Cardiac fibroblast (primary cell): ENCODE measurements around the gene MYT1.
"Not testable (repeated sequence)": the region's sequence is repeated elsewhere in the genome, so short reads cannot be mapped to it uniquely, and the experiment has no call there.

ENCODE experiments used
- DNase-seq, 2 donors: peaks; one replicate each; pipeline versions ENCODE4 v3.0.0 to v3.0.0-alpha.2; 2010; ENCODE audit warnings: low read depth in 2 of 2
- H3K4me3 ChIP-seq, 2 donors: replicated peaks in 1 of 2; 1 replicate in 1 of 2; 2 replicates in 1 of 2; pipeline ENCODE4 v1.5.1; 2011; ENCODE audit warnings: low read depth in 2 of 2, low read length in 2 of 2, mild to moderate bottlenecking in 2 of 2, moderate library complexity in 1 of 2
- CTCF ChIP-seq: IDR thresholded peaks from one replicate; pipeline ENCODE4 v1.5.1; 2011; ENCODE audit warnings: low read depth, mild to moderate bottlenecking, low read length, inconsistent platforms

The MYT1 gene

GRCh38 chr20:64133951-64134407 lies 30.3 kb upstream of the MYT1 start:
- no peak overlapping the region for H3K4me3 ChIP-seq
- peak; percentile 19 for TF ChIP-seq CTCF
- no peak for DNase-seq

GRCh38 chr20:64134744-64135143 lies 29.5 kb upstream of the MYT1 start:
- DNase-seq, H3K4me3 ChIP-seq: not testable (repeated sequence)

- DNase-seq = no peak
- H3K4me3 ChIP-seq = no peak overlapping the region
- no peak for TF ChIP-seq CTCF
Measured at GRCh38 chr20:64136004-64136710, 28.1 kb upstream of the MYT1 start.

GRCh38 chr20:64137598-64138031 lies 26.6 kb upstream of the MYT1 start:
- no peak overlapping the region for H3K4me3 ChIP-seq
- DNase-seq = no peak
- TF ChIP-seq CTCF = no peak

GRCh38 chr20:64138276-64138815 lies 25.9 kb upstream of the MYT1 start:
- DNase-seq = no peak
- TF ChIP-seq CTCF = no peak
- H3K4me3 ChIP-seq = no peak overlapping the region

GRCh38 chr20:64139199-64140060 lies 24.8 kb upstream of the MYT1 start:
- DNase-seq = no peak
- H3K4me3 ChIP-seq = no peak overlapping the region
- TF ChIP-seq CTCF = no peak
